ENCODE measurements around the gene DNAJC13. TPM values are rescaled to one million over a fixed set of nuclear protein-coding genes. Genes with fewer than 3 reads are reported as not detected.

DNAJC13 gene
- polyA plus RNA-seq, 2 of the 4 experiments (the other 2 are of a cell fraction) = 17.0 to 29.8 TPM

DNA sequence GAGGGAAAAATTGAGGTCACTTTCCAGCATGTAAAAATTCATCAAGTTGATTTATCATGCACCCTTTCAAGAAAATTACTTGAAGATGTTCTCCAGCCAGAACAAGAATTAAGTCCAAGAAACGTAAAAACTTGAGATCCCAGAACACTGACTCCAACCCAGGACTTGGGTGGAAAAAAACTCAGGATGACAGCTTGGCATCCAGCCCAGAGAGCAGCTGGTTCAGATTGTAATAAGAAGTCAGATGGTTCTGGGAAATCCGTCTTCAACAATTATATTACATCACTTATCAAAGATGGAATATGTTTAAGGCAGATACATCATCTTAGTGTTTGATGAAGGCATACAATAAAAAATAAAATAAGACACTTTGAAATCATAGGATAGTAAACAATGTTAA lies 23.0 kb upstream of the DNAJC13 start:
- ChIA-PET CTCF (interaction anchor here (0.9 to 1.1 kb wide), 2 partner anchors 15 to 51 kb away, joined by 3 read pairs; no protein-coding TSS in a partner anchor), POLR2A (no interaction called here)
- no peaks in the 10 kb centered on the region for H3K4me1 ChIP-seq
- no peak for FAIRE-seq
- WGBS (ENCODE audit: missing lambda C conversion rate) = 35% methylated on average over 2 of the region's 2 CpGs
- no peaks in the 10 kb centered on the region for H3K9me3 ChIP-seq
- ATAC-seq = no peak
- DNase-seq (ENCODE audit: low read depth in 1 of 2, low spot score in 1 of 2) = no peak
- no peak overlapping the region for H3K4me2 ChIP-seq
- TF ChIP-seq ZNF302 (CRISPR knock-in tag; IDR thresholded peaks at IDR 0.05) (no peak), FOSL2 (IDR thresholded peaks at IDR 0.05) (no peak), FOSL2 (CRISPR knock-in tag; IDR thresholded peaks at IDR 0.05) (no peak), NFE2L2 (conservative IDR thresholded peaks at IDR 0.05; ENCODE audit: low read length) (no peak), RNF2 (IDR thresholded peaks at IDR 0.05; ENCODE audit: borderline replicate concordance, low read depth) (no peak), HOXB5 (CRISPR knock-in tag; IDR thresholded peaks at IDR 0.05) (no peak), RAD21 (conservative IDR thresholded peaks at IDR 0.05 in 1 of 2, IDR thresholded peaks at IDR 0.05 in 1 of 2) (no peak), JUNB (IDR thresholded peaks at IDR 0.05) (no peak), FOXS1 (CRISPR knock-in tag; IDR thresholded peaks at IDR 0.05) (no peak), MAZ (IDR thresholded peaks at IDR 0.05; ENCODE audit: borderline replicate concordance, low read depth, low read length) (no peak), E2F6 (IDR thresholded peaks at IDR 0.05; ENCODE audit: borderline replicate concordance, low read depth) (no peak), HOXB13 (CRISPR knock-in tag; IDR thresholded peaks at IDR 0.05; ENCODE audit: low read depth) (no peak), CBX2 (IDR thresholded peaks at IDR 0.05; ENCODE audit: borderline replicate concordance, low read depth) (no peak)
- TF ChIP-seq, protein P1, sequence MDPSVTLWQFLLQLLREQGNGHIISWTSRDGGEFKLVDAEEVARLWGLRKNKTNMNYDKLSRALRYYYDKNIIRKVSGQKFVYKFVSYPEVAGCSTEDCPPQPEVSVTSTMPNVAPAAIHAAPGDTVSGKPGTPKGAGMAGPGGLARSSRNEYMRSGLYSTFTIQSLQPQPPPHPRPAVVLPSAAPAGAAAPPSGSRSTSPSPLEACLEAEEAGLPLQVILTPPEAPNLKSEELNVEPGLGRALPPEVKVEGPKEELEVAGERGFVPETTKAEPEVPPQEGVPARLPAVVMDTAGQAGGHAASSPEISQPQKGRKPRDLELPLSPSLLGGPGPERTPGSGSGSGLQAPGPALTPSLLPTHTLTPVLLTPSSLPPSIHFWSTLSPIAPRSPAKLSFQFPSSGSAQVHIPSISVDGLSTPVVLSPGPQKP (IDR thresholded peaks at IDR 0.05; ENCODE audit: low read depth, low read length) = no peak
- TF ChIP-seq, protein P2, sequence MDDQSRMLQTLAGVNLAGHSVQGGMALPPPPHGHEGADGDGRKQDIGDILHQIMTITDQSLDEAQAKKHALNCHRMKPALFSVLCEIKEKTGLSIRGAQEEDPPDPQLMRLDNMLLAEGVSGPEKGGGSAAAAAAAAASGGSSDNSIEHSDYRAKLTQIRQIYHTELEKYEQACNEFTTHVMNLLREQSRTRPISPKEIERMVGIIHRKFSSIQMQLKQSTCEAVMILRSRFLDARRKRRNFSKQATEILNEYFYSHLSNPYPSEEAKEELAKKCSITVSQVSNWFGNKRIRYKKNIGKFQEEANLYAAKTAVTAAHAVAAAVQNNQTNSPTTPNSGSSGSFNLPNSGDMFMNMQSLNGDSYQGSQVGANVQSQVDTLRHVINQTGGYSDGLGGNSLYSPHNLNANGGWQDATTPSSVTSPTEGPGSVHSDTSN (IDR thresholded peaks at IDR 0.05) = no peak
- H3K4me3 ChIP-seq = no peak overlapping the region
- no peak overlapping the region for H3K27ac ChIP-seq

GRCh38 chr3:132395126-132395525 lies 22.2 kb upstream of the DNAJC13 start:
- TF ChIP-seq RARB (CRISPR knock-in tag; IDR thresholded peaks at IDR 0.05) = no peak
- no peak for TF ChIP-seq MYC (IDR thresholded peaks at IDR 0.05; ENCODE audit: borderline replicate concordance, low read length)
- no peak for TF ChIP-seq HMGXB4 (CRISPR knock-in tag; IDR thresholded peaks at IDR 0.05; ENCODE audit: borderline replicate concordance)
- no peak for TF ChIP-seq EHMT2 (IDR thresholded peaks at IDR 0.05; ENCODE audit: low read depth)
- no peak for TF ChIP-seq RCOR1 (IDR thresholded peaks at IDR 0.05; ENCODE audit: low read depth, low read length)
- TF ChIP-seq NR3C1 (IDR thresholded peaks at IDR 0.05) = no peak
- no peak for TF ChIP-seq HDAC2 (IDR thresholded peaks at IDR 0.05)
- no peak for TF ChIP-seq BHLHE40 (IDR thresholded peaks at IDR 0.05; ENCODE audit: low read depth, low read length)
- TF ChIP-seq HOXB5 (CRISPR knock-in tag; IDR thresholded peaks at IDR 0.05) = no peak
- no peak for FAIRE-seq
- Histone ChIP-seq H3K9me3 (no peaks in the 10 kb centered on the region), H3K27ac (no peak overlapping the region), H3K4me3 (no peak overlapping the region), H3K4me1 (no peaks in the 10 kb centered on the region), H3K4me2 (no peak overlapping the region)
- no peak for ATAC-seq
- ChIA-PET POLR2A (no interaction called here), CTCF (interaction anchor here (0.9 to 7.6 kb wide), 3 partner anchors 14 to 52 kb away, joined by 3 to 118 read pairs (median 3); no protein-coding TSS in a partner anchor)
- no peak for DNase-seq (ENCODE audit: low read depth in 1 of 2, low spot score in 1 of 2)
- WGBS (ENCODE audit: missing lambda C conversion rate) = 14% methylated on average over 1 of the region's 1 CpG
